CD4-positive, alpha-beta memory T cell (primary cell): Measurements from ENCODE around the gene TRMT112. TPM values are rescaled to one million over a fixed set of nuclear protein-coding genes. Genes with fewer than 3 reads are reported as not detected.

Source experiments
- CTCF ChIA-PET: fragments of 350-600 bp; sonication (Branson Sonifier 250); formaldehyde crosslinking; loops from one replicate; lab custom pipeline; 2021; ENCODE audit warnings: inconsistent platforms; ENCODE audit not compliant: partially characterized antibody; lab: Charles Lee
- POLR2A ChIA-PET: fragments of 350-600 bp; sonication (Branson Sonifier 250); formaldehyde crosslinking; loops from one replicate; lab custom pipeline; 2021; ENCODE audit not compliant: partially characterized antibody; lab: Charles Lee
- DNase-seq, 5 donors: peaks; one replicate each; pipeline versions ENCODE4 v3.0.0 to v3.0.0-alpha.2; 2020 to 2022; ENCODE audit warnings: mixed read lengths in 1 of 5
- H3K27ac ChIP-seq: one replicate; pipeline ENCODE4 v1.7.0; 2013; ENCODE audit warnings: low read depth, low read length
- H3K27me3 ChIP-seq: 2 replicates; pipeline ENCODE4 v1.7.0; 2013; ENCODE audit warnings: mild to moderate bottlenecking, low read length, moderate library complexity; ENCODE audit not compliant: insufficient read depth
- H3K36me3 ChIP-seq: 2 replicates; pipeline ENCODE4 v1.7.0; 2013; ENCODE audit warnings: mild to moderate bottlenecking, low read length, moderate library complexity; ENCODE audit not compliant: insufficient read depth
- H3K4me1 ChIP-seq: 2 replicates; pipeline ENCODE4 v1.7.0; 2013; ENCODE audit warnings: mild to moderate bottlenecking, low read length, moderate library complexity; ENCODE audit not compliant: insufficient read depth
- H3K4me3 ChIP-seq, 2 donors: one replicate each; pipeline ENCODE4 v1.7.0; 2013; ENCODE audit warnings: low read length in 2 of 2, mild to moderate bottlenecking in 1 of 2
- H3K9me3 ChIP-seq, 2 donors: one replicate each; pipeline ENCODE4 v1.7.0; 2013; ENCODE audit warnings: low read length in 2 of 2, control low read depth in 1 of 2; ENCODE audit not compliant: control insufficient read depth in 1 of 2
- H3K27ac Mint-ChIP-seq, 7 donors: one replicate each; pipeline ENCODE4 v1.8.0; 2020 to 2021; ENCODE audit warnings: mixed read lengths in 7 of 7, mild to moderate bottlenecking in 6 of 7, inconsistent platforms in 3 of 7, moderate library complexity in 3 of 7
- H3K27me3 Mint-ChIP-seq, 2 donors: one replicate each; pipeline ENCODE4 v1.8.0; 2020 to 2021; ENCODE audit warnings: mixed read lengths in 2 of 2
- H3K36me3 Mint-ChIP-seq, 2 donors: one replicate each; pipeline ENCODE4 v1.8.0; 2020 to 2021; ENCODE audit warnings: mixed read lengths in 2 of 2, inconsistent platforms in 1 of 2, mild to moderate bottlenecking in 1 of 2
- H3K4me1 Mint-ChIP-seq, 4 donors: one replicate each; pipeline ENCODE4 v1.8.0; 2020 to 2021; ENCODE audit warnings: mixed read lengths in 4 of 4, mild to moderate bottlenecking in 1 of 4
- H3K4me3 Mint-ChIP-seq, 8 donors: one replicate each; pipeline ENCODE4 v1.8.0; 2020 to 2021; ENCODE audit warnings: mixed read lengths in 8 of 8, mild to moderate bottlenecking in 7 of 8, moderate library complexity in 6 of 8, inconsistent platforms in 3 of 8
- H3K9me3 Mint-ChIP-seq, 8 donors: one replicate each; pipeline ENCODE4 v1.8.0; 2020 to 2021; ENCODE audit warnings: mixed read lengths in 8 of 8, mild to moderate bottlenecking in 5 of 8, inconsistent platforms in 3 of 8, moderate library complexity in 1 of 8
- intact Hi-C: fragments of 100-400 bp; cut with micrococcal nuclease; formaldehyde crosslinking; loops from one replicate; pipeline ENCODE4 v1.15.1; 2023
- polyA plus RNA-seq, 2 donors: library from polyadenylated mRNA; unstranded; fragments of 300-500 nt; fragmentation: Illumina TruSeq; gene quantifications; one replicate each; pipeline ENCODE4 v1.2.3, GENCODE V29; 2021
- total RNA-seq, 2 experiments: library from RNA; stranded (reverse); gene quantifications; one replicate each; pipeline ENCODE4 v1.2.3, GENCODE V29; 2021

TRMT112 gene
- total and polyA plus RNA-seq, 4 experiments from 2014 or later: 171 to 516 (median 294) TPM

DNA sequence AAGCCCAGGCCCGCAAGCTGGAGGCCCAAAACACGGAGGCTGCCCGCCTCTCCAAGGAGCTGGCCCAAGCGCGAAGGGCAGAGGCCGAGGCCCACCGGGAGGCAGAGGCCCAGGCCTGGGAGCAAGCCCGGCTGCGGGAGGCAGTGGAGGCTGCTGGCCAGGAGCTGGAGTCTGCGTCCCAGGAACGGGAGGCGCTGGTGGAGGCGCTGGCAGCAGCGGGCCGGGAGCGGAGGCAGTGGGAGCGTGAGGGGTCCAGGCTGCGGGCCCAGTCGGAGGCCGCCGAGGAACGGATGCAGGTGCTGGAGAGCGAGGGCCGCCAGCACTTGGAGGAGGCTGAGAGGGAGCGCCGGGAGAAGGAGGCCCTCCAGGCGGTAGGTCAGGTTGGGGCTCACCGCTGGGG lies 27.4 kb upstream of the TRMT112 start:
- H3K27me3 Mint-ChIP-seq: no peaks in the 10 kb centered on the region
- DNase-seq: no peak
- peaks cover 11 to 29% (median 20%) of the 10 kb centered on the region in 4 donors for H3K4me1 Mint-ChIP-seq
- POLR2A ChIA-PET: interaction anchor here (1.0 to 9.7 kb wide), 2 partner anchors 27 kb away, joined by 3 to 153 read pairs; partner anchors contain the start of genes PRDX5 and TRMT112
- no peak overlapping the region for H3K4me3 Mint-ChIP-seq
- CTCF ChIA-PET: interaction anchor here (1.1 to 1.6 kb wide), 2 partner anchors 27 to 139 kb away, joined by 5 read pairs; partner anchors contain the start of gene PRDX5
- H3K9me3 ChIP-seq: no peaks in the 10 kb centered on the region
- H3K4me1 ChIP-seq: peaks cover 32% of the 10 kb centered on the region
- H3K27ac ChIP-seq: no peak overlapping the region
- H3K27ac Mint-ChIP-seq: peak overlapping the region in 1 of 7 donors; percentile 48
- peaks cover 31% of the 10 kb centered on the region for H3K36me3 ChIP-seq
- no peaks in the 10 kb centered on the region for H3K27me3 ChIP-seq
- no peak overlapping the region for H3K4me3 ChIP-seq
- intact Hi-C loops: no loop called here
- no peaks in the 10 kb centered on the region for H3K9me3 Mint-ChIP-seq
- peaks cover 8 to 26% of the 10 kb centered on the region in 2 donors for H3K36me3 Mint-ChIP-seq

DNA sequence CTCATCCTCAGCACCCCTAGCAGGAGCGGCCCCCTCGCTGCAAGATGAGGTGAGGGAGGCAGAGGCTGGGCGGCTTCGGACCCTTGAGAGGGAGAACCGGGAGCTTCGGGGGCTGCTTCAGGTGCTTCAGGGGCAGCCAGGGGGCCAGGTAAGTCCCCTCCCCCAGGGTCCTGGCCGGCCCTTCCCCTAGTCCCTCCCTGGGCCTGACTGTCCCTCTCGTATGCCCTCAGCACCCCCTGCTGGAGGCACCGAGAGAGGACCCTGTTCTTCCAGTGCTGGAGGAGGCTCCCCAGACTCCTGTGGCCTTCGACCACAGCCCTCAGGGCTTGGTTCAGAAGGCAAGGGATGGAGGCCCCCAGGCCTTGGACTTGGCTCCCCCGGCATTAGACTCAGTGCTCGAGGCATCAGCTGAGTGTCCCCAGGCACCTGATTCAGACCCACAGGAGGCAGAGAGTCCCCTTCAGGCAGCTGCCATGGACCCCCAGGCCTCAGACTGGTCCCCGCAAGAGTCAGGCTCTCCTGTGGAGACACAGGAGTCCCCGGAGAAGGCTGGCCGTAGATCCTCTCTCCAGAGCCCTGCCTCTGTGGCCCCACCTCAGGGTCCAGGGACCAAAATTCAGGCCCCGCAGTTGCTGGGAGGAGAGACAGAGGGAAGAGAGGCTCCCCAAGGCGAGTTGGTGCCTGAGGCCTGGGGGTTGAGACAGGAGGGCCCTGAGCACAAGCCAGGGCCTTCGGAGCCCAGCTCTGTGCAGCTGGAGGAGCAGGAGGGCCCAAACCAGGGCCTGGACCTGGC lies 26.6 kb upstream of the TRMT112 start:
- Mint-ChIP-seq H3K27me3 (no peaks in the 10 kb centered on the region), H3K27ac (no peak overlapping the region), H3K4me1 (peaks cover 18 to 37% (median 28%) of the 10 kb centered on the region in 4 donors), H3K4me3 (no peak overlapping the region), H3K36me3 (peaks cover 8 to 32% of the 10 kb centered on the region in 2 donors), H3K9me3 (no peaks in the 10 kb centered on the region)
- Histone ChIP-seq H3K4me1 (peaks cover 40% of the 10 kb centered on the region), H3K4me3 (no peak overlapping the region), H3K27ac (no peak overlapping the region), H3K27me3 (no peaks in the 10 kb centered on the region), H3K36me3 (peaks cover 29% of the 10 kb centered on the region), H3K9me3 (no peaks in the 10 kb centered on the region)
- no peak for DNase-seq
- ChIA-PET POLR2A (interaction anchor here (9.7 kb wide), 1 partner anchor 27 kb away, joined by 153 read pairs; the partner anchor contains the start of genes PRDX5 and TRMT112), CTCF (interaction anchor here (1.6 to 4.9 kb wide), 2 partner anchors 27 to 139 kb away, joined by 5 to 40 read pairs; partner anchors contain the start of genes PRDX5 and TRMT112)
- intact Hi-C loops: no loop called here

DNA sequence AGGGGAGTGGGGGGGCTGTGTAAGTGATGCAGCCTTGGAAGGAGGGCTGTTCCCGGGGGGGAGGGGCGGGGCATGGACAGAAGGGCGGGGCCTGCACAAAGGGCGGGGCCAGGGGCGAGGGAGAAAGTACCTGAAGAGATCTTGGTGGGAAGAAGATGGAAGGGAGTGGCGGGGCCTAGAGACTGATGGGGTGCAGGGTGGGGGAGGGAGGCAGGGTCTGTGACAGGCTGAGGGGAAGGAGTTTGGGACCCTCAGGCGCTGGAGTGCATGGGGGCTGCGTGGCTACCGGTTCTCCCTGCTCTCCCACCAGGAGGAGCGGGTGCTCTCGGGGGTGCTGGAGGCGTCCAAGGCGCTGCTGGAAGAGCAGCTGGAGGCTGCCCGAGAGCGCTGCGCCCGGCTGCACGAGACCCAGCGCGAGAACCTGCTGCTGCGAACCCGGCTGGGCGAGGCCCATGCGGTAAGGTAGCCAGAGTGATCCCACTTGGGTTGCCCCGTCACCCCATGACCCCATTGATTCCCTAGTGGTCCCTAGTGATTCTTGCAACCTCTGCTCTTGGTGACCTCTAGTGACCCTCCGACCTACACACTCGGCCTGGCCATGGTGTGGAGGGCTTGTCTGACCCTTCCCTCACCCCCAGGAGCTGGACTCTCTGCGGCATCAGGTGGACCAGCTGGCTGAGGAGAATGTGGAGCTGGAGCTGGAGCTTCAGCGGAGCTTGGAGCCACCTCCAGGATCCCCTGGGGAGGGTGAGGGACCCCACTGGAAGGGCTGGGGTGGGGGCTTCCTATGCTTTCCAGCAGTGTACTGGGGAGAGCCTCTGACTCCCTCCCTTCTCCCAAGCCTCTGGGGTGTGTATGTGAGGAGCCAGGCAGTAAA lies 25.7 kb upstream of the TRMT112 start:
- CTCF ChIA-PET: interaction anchor here (0.8 to 4.9 kb wide), 6 partner anchors 9 to 151 kb away, joined by 3 to 40 read pairs (median 4); partner anchors contain the start of genes PRDX5 and TRMT112
- Histone ChIP-seq H3K27me3 (no peaks in the 10 kb centered on the region), H3K4me3 (no peak overlapping the region), H3K9me3 (no peaks in the 10 kb centered on the region), H3K27ac (no peak overlapping the region), H3K4me1 (peaks cover 44% of the 10 kb centered on the region), H3K36me3 (peaks cover 26% of the 10 kb centered on the region)
- POLR2A ChIA-PET: interaction anchor here (4.5 to 9.7 kb wide), 2 partner anchors 16 to 26 kb away, joined by 38 to 153 read pairs; partner anchors contain the start of genes PRDX5, RPS6KA4 and TRMT112
- DNase-seq: no peak
- H3K9me3 Mint-ChIP-seq: no peaks in the 10 kb centered on the region
- H3K27ac Mint-ChIP-seq: peak overlapping the region in 3 of 7 donors; percentile 48 to 88 (median 75)
- H3K27me3 Mint-ChIP-seq: no peaks in the 10 kb centered on the region
- intact Hi-C loops: loop anchor here (1.0 kb wide), 1 partner anchor 16 kb away; the partner anchor contains the start of gene RPS6KA4
- H3K36me3 Mint-ChIP-seq: peaks cover 11 to 36% of the 10 kb centered on the region in 2 donors
- peak overlapping the region in 5 of 8 donors; percentile 39 to 64 (median 57) for H3K4me3 Mint-ChIP-seq
- H3K4me1 Mint-ChIP-seq: peaks cover 18 to 44% (median 33%) of the 10 kb centered on the region in 4 donors

DNA sequence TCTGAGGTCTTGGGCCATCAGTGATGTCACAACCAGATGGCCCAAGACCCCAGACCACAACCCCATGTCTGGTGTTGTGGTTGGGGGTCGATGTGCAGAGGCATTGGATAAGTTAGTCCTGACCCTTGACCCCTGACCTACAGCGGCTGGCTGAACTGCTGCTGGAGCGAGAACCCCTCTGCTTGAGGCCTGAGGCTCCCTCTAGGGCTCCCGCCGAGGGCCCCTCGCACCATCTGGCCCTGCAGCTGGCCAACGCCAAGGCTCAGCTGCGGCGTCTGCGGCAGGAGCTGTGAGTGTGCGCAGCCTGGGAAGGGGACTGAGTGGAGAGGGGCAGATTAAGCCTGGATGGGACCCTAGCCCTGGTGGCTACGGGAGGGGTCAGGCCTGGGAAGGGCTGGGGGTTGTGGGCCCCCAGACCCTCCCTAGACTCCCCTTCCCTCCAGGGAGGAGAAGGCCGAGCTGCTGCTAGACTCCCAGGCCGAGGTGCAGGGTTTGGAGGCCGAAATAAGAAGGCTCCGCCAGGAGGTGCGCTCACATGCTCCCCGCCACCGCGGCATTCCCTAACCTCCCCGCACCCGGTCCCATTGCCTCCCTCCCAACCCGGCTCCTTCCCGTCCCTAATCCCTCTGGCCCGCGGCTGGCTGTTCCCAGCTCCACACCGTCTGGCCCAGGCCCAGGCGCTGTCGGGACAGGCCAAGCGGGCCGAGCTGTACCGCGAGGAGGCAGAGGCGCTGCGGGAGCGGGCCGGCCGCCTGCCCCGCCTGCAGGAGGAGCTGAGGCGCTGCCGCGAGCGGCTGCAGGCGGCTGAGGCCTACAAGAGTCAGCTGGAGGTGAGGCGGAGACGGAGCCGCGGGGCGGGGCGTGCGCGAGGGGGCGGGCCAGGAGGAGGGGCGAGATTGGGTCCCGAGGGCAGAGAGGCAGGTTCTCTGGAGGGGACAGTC lies 24.8 kb upstream of the TRMT112 start:
- CTCF ChIA-PET: interaction anchor here (0.8 to 4.9 kb wide), 5 partner anchors 10 to 150 kb away, joined by 3 to 40 read pairs (median 4); partner anchors contain the start of genes PRDX5 and TRMT112
- H3K9me3 ChIP-seq: no peaks in the 10 kb centered on the region
- H3K9me3 Mint-ChIP-seq: no peaks in the 10 kb centered on the region
- POLR2A ChIA-PET: interaction anchor here (1.0 to 9.7 kb wide), 5 partner anchors 17 to 136 kb away, joined by 3 to 153 read pairs (median 6); partner anchors contain the start of genes FERMT3, GPR137, PRDX5 and RPS6KA4
- H3K27ac ChIP-seq: peak overlapping the region; percentile 42
- peaks cover 17 to 40% of the 10 kb centered on the region in 2 donors for H3K36me3 Mint-ChIP-seq
- intact Hi-C loops: loop anchor here (1.0 kb wide), 1 partner anchor 17 kb away; the partner anchor contains the start of gene RPS6KA4
- H3K27me3 Mint-ChIP-seq: no peaks in the 10 kb centered on the region
- peaks cover 44% of the 10 kb centered on the region for H3K4me1 ChIP-seq
- no peak overlapping the region for H3K4me3 ChIP-seq
- H3K4me3 Mint-ChIP-seq: peak overlapping the region in 7 of 8 donors; percentile 39 to 93 (median 63)
- peak; percentile 87 to 91 (median 89) for DNase-seq
- peaks cover 21 to 51% (median 36%) of the 10 kb centered on the region in 4 donors for H3K4me1 Mint-ChIP-seq
- peak overlapping the region in 6 of 7 donors; percentile 48 to 88 (median 76) for H3K27ac Mint-ChIP-seq
- H3K36me3 ChIP-seq: peaks cover 22% of the 10 kb centered on the region
- no peaks in the 10 kb centered on the region for H3K27me3 ChIP-seq

DNA sequence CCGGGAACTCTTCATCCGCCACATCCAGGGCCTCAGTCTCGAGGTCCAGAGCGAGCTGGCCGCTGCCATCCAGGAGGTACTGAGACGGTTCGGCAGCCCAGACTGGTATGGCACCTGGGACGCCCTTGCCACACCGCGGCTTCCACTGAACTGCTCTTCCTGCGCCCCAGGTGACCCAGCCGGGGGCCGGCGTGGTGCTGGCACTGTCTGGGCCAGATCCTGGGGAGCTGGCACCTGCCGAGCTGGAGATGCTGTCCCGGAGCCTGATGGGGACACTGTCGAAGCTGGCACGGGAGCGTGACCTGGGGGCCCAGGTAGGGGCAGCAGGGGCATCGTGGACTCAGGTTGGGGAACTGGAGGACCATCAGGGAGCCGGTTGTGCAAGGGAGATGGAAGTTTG lies 24.1 kb upstream of the TRMT112 start:
- intact Hi-C loops: no loop called here
- Mint-ChIP-seq H3K27me3 (no peaks in the 10 kb centered on the region), H3K4me3 (peak overlapping the region; percentile 81 to 93 (median 86)), H3K36me3 (peaks cover 17 to 40% of the 10 kb centered on the region in 2 donors), H3K4me1 (peaks cover 22 to 51% (median 36%) of the 10 kb centered on the region in 4 donors), H3K9me3 (no peaks in the 10 kb centered on the region), H3K27ac (peak overlapping the region in 5 of 7 donors; percentile 46 to 88 (median 64))
- CTCF ChIA-PET: interaction anchor here (4.9 kb wide), 1 partner anchor 24 kb away, joined by 40 read pairs; the partner anchor contains the start of genes PRDX5 and TRMT112
- Histone ChIP-seq H3K9me3 (no peaks in the 10 kb centered on the region), H3K4me3 (no peak overlapping the region), H3K27me3 (no peaks in the 10 kb centered on the region), H3K36me3 (peaks cover 22% of the 10 kb centered on the region), H3K4me1 (peaks cover 44% of the 10 kb centered on the region), H3K27ac (peak overlapping the region; percentile 81)
- POLR2A ChIA-PET: interaction anchor here (0.5 to 9.7 kb wide), 7 partner anchors 17 to 135 kb away, joined by 3 to 153 read pairs (median 6); partner anchors contain the start of genes FERMT3, GPR137, PRDX5 and RPS6KA4
- DNase-seq: no peak
